Lung (tissue), 12 donors: ENCODE results near the gene EFCC1. TPM values are rescaled to one million over a fixed set of nuclear protein-coding genes. Genes with fewer than 3 reads are reported as not detected.

ENCODE experiments used
- ATAC-seq: fragments of 200-7000 bp; cut with Tn5 transposase; one replicate; pipeline ENCODE4 v1.9.1; 2020; ENCODE audit warnings: moderate number of reproducible peaks; ENCODE audit not compliant: insufficient read depth, low FRiP score
- DNase-seq, 3 donors: peaks; one replicate each; pipeline ENCODE4 v3.0.0-alpha.2; 2013 to 2017
- H3K27ac ChIP-seq, 2 donors: one replicate each; pipeline ENCODE4 v1.5.1; 2013; ENCODE audit warnings: mild to moderate bottlenecking in 2 of 2, moderate library complexity in 2 of 2, control low read depth in 1 of 2, inconsistent platforms in 1 of 2, low read depth in 1 of 2, low read length in 1 of 2
- H3K27me3 ChIP-seq, 3 donors: one replicate each; pipeline ENCODE4 v1.5.1; 2013; ENCODE audit warnings: low read length in 2 of 3; ENCODE audit not compliant: control insufficient read depth in 3 of 3, insufficient read depth in 3 of 3
- H3K36me3 ChIP-seq, 4 donors: one replicate each; pipeline ENCODE4 v1.5.1; 2013; ENCODE audit warnings: low read length in 4 of 4, mild to moderate bottlenecking in 1 of 4, moderate library complexity in 1 of 4; ENCODE audit not compliant: control insufficient read depth in 4 of 4, insufficient read depth in 4 of 4
- H3K4me1 ChIP-seq, 5 donors: one replicate each; pipeline ENCODE4 v1.5.1; 2013; ENCODE audit warnings: low read length in 5 of 5, mild to moderate bottlenecking in 2 of 5, moderate library complexity in 1 of 5; ENCODE audit not compliant: control insufficient read depth in 5 of 5, insufficient read depth in 5 of 5
- H3K4me3 ChIP-seq: one replicate; pipeline ENCODE4 v1.5.1; 2013; ENCODE audit warnings: mild to moderate bottlenecking, control low read depth, moderate library complexity
- H3K9ac ChIP-seq, 2 donors: one replicate each; pipeline ENCODE4 v1.5.1; 2013; ENCODE audit warnings: low read length in 2 of 2, control low read depth in 1 of 2; ENCODE audit not compliant: insufficient read depth in 1 of 2
- H3K9me3 ChIP-seq, 4 donors: one replicate each; pipeline ENCODE4 v1.5.1; 2013; ENCODE audit warnings: low read length in 3 of 4, mild to moderate bottlenecking in 1 of 4, moderate library complexity in 1 of 4; ENCODE audit not compliant: control insufficient read depth in 4 of 4, insufficient read depth in 3 of 4
- CTCF ChIP-seq: IDR thresholded peaks from 2 replicates; pipeline ENCODE4 v1.5.1; 2012; ENCODE audit warnings: mild to moderate bottlenecking; ENCODE audit errors: control extremely low read depth, extremely low read depth
- WGBS, 2 donors: extraction: QIAGEN DNeasy Blood & Tissue Kit; methylation state at CpG; one replicate each; pipeline ENCODE4 v1.1.7; 2013; 5-methylcytosine and 5-hydroxymethylcytosine counted together
- polyA plus RNA-seq, 2 donors: library from polyadenylated mRNA; stranded (reverse); fragments of 200-250 nt; gene quantifications; one replicate each; pipeline ENCODE4 v1.2.1, GENCODE V29; 2013
- total RNA-seq, 2 donors: library from RNA; depleted of rRNA in 1 of 2; stranded (reverse); fragments of >200 nt in 1 of 2; gene quantifications; one replicate each; pipeline ENCODE4 v1.2.1, GENCODE V29; 2014 to 2021
- donor health status: control.
- donor health status: control.
- donor health status: Bipolar disorder and iron deficiency.
- donor health status: healthy.
- donor health status: DM: yes; HTN: yes; CAD: no.

Gene EFCC1
- total and polyA plus RNA-seq, 4 donors, result 3.2 to 10.0 (median 6.3) TPM

GRCh38 chr3:128999102-128999501 lies 2.0 kb upstream of the EFCC1 start:
- DNase-seq (no peak), ATAC-seq (no peak)
- H3K9me3 ChIP-seq, result peaks cover 0 to 6% (median 0%) of the 10 kb centered on the region in 4 donors
- WGBS, 2 donors, result 72 to 79% methylated on average over 5 of the region's 5 CpGs
- peaks cover 0 to 41% (median 10%) of the 10 kb centered on the region in 5 donors for H3K4me1 ChIP-seq
- H3K36me3 ChIP-seq, result no peaks in the 10 kb centered on the region
- no peak overlapping the region for H3K4me3 ChIP-seq
- no peak overlapping the region for H3K27ac ChIP-seq
- peaks cover 0 to 26% (median 24%) of the 10 kb centered on the region in 3 donors for H3K27me3 ChIP-seq
- no peak overlapping the region for H3K9ac ChIP-seq
- no peak for TF ChIP-seq CTCF

- Histone ChIP-seq H3K36me3 (no peaks in the 10 kb centered on the region), H3K27me3 (peaks cover 0 to 27% (median 26%) of the 10 kb centered on the region in 3 donors), H3K4me3 (no peak overlapping the region), H3K9ac (no peak overlapping the region), H3K9me3 (peaks cover 0 to 6% (median 0%) of the 10 kb centered on the region in 4 donors), H3K27ac (peak overlapping the region; percentile 74 to 84), H3K4me1 (peaks cover 0 to 48% (median 16%) of the 10 kb centered on the region in 5 donors)
- ATAC-seq, result no peak
- no peak for DNase-seq
- no peak for TF ChIP-seq CTCF
- WGBS, 2 donors, result 25 to 40% methylated on average over 15 of the region's 15 CpGs
These were observed 383 bp upstream of the EFCC1 start for GRCh38 chr3:129000742-129001100.

- Histone ChIP-seq H3K4me1 (peaks cover 0 to 61% (median 20%) of the 10 kb centered on the region in 5 donors), H3K27ac (peak overlapping the region in 1 of 2 donors; percentile 74), H3K27me3 (peaks cover 0 to 27% (median 26%) of the 10 kb centered on the region in 3 donors), H3K9ac (no peak overlapping the region), H3K9me3 (peaks cover 0 to 6% (median 0%) of the 10 kb centered on the region in 4 donors), H3K36me3 (no peaks in the 10 kb centered on the region), H3K4me3 (peak overlapping the region; percentile 60)
- WGBS, 2 donors, result 1% methylated on average over 39 to 81 of the region's 81 CpGs
- no peak for TF ChIP-seq CTCF
- ATAC-seq (no peak), DNase-seq (no peak)
These were observed 885 bp downstream of the EFCC1 start for GRCh38 chr3:129001806-129002572.
